GM18498 (cell line): Measurements from ENCODE around the gene RSPH1.

Experiments used
- ATAC-seq: cut with Tn5 transposase; IDR thresholded peaks from one replicate; pipeline ENCODE4 v1.9.1; 2021; ENCODE audit warnings: mild to moderate bottlenecking, moderate library complexity; ENCODE audit not compliant: unreplicated experiment

The RSPH1 gene

DNA sequence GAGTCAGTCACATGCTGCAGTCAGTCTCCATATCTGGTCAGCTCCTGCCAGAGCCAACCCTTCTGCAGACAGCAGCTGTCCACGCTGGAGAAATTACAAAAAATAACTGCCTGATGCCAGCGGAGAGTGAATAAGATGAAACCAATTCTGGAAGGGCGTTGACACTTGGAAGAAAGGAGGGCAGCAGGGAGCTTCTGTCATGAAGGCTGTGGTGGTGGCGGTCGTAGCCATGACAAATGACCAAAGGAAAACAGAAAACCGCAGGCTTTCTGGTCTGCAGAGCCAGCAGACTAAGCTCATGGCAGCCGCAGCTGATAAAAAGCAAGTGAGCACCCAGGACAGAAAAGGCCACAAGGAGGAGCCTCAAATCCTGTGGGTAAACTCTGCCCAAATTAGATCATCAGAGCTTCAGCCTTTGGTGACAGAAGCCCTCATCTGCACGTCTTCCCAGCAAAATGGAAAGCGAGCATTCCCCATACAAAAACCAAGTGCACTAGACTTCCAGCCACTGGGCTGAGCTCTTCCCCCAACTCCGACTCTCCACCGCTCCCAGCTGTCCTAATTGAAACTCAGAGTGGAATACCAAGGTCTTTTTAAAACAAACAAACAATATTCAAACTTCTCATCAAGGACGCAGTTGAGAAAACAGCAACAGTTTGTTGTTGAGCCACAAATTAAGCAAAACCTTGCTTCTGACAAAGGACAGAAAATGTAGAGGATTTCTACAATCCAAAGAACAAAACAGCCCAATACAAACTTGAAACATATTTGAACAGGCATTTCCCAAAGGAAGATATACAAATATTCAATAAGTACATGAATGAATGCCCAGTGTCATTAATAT, 28.7 kb downstream of the RSPH1 start:
- no peak for ATAC-seq

DNA sequence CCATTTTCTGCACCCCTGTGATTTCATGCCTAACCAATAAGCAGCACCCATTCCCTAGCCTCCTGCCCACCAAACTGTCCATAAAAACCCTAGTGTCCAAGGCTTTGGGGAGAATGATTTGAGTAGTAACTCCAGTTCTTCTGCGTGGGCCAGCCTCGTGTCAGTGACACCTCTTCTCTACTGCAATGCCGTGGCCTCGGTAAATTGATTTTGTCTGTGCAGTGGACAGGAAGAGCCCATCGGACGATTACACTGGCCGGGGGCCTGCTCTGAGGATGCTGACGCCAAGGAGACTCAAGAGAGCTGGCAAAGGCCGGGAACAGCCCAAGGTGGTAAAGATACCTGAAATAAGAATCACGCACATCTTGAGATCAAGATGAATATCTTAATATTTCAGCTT, 29.3 kb downstream of the RSPH1 start:
- no peak for ATAC-seq

DNA sequence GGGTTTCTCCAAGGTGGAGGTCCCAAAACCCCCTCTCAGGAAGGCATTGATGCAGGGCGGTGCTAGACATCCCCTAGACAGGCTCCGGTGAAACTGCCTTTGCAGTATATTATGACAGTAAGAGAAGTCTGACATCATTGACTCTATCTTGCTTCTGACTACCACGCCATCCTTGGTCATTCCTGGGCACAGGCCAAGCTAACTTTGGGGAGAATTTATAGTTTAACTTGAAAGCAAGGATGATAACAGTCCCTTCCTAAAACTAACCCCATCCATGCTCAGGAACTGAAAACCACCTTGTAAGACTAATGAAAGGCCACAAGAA, 30.3 kb downstream of the RSPH1 start:
- ATAC-seq, result no peak

DNA sequence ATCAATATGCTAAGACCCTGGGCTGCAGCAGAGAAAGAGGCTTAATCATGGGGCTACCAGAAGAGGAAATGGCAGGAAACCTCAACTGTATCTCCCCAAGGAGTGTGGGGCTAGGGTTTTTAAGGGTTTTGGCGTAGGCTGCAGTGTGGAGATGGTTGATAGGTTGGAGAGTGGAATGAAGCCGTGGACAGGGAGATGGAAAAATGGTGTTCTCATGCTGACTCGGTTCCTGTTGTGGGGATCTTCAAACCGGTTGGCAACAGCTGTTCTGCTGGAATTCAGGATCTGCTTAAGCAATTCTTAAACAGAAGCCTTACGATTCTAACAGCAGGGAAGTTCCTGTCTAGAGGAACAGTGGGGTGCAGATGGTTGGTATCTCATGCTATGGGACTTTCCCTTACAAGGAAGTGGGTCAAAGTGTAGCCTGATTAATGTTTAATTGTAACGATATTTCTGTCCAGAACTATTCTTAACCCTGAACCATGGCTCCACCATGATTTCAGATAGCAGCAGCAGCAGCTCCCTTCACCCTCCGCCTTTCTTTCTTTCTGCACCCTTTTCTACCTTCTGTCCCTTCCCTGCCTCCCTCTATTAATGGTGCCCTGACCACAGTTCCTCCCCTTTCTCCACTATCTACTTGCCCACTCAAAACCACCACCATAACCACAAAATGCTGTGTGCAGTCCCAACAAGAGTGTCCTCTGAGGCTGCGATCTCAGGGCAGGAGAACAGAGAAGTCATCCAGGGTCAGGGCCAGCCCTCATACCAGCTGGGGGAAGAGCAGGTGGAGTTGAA, 30.8 kb downstream of the RSPH1 start:
- ATAC-seq, result no peak

DNA sequence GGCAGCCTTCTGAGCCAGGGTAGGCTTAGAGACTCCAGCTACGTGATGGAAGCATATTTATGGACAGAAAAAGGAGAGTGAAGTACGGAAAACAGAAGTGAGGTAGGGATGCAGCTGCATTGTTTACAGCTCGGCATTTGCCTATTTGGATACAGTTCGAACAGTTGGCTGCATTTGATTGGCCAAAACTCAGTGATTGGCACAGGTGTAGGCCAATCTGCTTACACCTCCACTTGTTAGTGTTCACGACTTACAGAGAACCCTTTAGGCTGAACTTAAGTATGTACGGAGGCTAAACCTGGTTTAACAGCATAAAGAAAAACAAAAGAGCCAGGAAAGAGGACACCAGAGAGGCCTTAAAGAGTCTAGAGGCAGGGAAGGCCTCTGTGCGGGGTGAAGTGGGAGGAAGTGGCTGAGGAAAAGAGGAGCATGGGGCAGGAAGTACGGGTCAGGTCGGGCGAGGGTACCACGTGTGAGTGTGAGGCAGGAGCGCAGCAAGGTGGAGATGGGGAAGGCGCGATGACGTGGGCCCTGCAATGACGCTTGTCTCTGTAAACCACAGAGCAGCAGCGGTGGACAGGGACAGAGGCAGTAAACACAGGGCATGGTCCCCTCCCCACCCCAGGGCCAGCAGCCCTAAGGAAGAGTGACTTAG, 32.0 kb downstream of the RSPH1 start:
- no peak for ATAC-seq

DNA sequence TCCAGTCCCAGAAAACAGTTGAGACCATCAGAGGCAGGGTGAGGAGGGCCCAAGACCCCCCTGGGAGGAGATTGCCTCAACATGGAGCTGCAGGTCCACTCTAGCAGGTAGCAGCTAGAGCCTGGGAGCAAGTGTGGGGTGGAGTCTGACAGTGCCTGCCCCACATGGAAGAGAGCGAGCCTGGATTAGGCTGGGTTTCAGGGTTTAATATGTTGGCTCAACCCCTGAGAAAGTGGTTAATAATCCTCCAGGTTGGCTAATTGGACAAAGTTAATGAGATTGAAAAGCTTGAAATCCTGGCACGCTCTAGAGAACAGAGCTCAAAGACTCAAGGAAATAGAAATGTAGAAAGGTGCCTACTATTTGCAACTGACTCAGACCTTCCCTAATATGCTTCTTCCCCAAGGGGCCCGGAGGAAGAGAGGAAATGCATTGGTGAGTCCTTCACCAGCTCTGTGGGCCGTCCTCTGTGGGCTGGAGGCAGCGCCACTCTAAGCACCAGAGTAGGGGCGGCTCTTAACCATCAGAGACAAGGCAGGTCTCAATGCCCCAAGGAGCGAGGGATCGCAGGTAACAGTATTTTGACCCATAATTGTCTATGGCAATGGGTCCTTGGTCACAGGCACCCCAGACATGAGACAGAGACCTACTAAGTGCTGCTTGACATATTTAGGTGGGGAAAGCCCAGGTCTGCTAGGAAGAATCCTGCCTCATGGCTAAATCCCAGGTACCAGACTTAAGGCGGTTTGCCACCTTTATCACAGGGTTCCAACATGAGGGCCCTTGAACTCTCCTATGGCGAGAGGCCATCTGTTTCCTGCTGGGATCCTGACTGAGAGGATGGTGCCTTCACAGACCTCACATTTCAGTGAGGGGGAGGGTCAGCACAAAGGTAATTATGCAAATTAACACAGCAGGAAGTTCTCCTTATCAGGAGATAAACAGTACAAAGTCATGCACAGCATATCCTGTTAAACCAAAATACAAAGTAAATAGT, 33.8 kb downstream of the RSPH1 start:
- no peak for ATAC-seq

DNA sequence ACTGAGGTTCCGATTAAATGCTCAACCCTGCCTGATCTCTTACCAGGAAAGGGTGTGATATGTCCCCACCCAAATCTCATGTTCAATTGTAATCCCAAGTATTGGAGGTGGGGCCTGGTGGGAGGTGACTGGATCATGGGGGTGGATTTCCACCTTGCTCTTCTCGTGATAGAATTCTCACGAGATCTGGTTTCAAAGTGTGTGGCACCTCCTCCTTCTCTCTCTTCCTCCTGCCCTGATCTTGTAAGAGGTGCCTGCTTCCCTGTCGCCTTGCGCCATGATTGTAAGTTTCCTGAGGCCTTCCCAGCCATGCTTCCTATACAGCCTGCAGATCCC, 34.9 kb downstream of the RSPH1 start:
- ATAC-seq, result no peak

DNA sequence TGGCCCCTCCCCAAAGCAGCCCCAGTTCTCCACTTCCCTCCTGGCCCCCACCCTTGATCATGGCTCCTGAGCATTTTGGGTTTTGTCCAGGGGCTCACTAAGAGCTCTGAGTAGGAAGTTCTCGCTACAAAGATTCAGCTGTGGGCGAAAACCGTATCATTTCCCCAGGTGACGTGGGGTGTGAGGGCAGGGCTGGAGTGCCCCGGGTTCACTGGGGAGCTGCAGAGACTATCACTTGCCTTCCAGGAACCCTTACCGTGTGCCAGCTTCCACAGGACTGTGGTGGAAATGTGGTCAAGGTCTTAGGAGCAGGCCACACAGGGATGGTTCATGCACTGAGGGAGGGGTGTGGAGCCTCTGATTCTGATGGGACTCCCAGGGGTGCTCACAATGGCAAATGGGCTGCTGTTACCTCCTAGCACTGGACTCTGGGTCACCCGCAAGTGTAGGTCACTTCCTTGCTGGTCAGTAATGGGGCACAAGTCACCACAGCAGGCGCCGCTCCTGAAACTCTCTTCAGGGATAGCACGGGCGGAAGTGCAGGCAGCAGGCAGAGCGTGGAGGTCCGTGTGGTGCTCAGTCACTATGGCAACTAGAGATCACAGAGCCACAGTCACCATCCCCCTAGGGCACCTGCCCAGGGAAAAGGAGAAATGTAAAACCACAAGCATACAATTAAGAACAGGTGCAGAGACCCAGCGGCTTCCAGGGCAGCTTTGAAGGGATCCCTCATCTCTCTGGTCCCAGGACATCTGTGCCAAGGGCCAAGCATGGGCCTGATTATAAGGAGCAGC, 35.4 kb downstream of the RSPH1 start:
- peak; percentile 60 for ATAC-seq

DNA sequence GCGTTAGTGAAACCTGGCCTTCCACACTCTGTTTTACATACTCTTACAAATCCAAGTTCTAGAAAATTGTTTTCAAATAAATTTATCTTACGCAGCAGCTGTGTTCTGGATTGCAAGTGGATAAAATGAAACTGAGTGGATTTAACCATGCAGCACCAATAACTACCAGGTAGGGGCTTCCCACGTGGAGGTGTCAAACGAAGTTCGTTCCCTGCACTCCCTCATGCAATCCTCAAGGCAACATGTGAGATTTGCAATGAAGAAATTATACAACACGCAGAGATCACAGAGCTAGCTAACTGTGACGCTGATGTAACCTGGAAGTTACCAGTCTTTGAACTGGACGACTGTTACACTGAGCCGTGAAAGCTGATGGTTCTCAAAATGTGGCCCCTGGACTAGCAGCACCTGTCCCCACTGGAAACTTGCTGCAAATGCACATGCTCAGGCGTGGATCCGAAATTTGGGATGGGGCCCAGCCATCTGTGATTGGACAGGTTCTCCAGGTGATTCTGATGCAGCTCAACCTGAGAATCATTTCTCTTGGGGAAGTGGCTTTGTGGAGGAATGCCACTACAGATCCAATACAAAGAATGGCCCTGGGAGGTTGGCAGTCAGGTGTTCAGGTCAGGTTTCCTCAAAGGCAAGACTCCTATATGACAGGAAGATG, 36.3 kb downstream of the RSPH1 start:
- ATAC-seq, result no peak

DNA sequence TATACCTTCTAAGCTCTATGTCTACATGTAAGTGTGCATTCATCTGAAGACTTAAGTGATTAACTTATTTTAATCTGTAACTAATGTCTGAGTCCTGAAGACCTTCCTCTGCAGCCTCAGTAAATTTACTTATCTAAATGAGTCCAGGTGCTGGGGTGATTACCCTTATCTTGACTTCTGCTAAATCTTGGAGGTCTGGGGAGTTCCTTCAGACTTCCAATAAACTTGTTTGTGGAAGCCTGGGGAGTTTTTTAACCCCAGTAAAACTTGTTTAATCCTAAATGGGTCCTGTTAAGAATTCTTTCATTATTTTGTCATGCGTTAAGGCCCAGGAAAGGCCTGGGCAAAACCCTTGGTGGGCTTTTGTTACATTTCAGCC, 37.0 kb downstream of the RSPH1 start:
- ATAC-seq, result no peak

DNA sequence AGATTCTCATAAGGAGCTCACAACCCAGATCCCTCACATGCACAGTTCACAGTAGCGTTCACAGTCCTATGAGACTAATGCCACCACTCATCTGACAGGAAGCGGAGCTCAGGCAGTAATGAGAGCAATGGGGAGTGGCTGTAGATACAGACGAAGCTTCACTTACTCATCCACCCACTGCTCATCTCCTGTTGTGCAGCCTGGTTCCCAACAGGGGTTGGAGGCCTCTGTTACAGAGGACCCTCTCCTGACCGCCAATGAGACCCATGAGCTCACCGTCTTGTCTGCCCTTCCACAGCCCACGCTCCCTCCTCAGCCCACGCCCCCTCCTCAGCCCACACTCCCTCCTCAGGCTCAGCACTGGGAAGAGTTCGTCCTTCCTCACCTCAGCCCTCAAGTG, 39.6 kb downstream of the RSPH1 start:
- no peak for ATAC-seq

DNA sequence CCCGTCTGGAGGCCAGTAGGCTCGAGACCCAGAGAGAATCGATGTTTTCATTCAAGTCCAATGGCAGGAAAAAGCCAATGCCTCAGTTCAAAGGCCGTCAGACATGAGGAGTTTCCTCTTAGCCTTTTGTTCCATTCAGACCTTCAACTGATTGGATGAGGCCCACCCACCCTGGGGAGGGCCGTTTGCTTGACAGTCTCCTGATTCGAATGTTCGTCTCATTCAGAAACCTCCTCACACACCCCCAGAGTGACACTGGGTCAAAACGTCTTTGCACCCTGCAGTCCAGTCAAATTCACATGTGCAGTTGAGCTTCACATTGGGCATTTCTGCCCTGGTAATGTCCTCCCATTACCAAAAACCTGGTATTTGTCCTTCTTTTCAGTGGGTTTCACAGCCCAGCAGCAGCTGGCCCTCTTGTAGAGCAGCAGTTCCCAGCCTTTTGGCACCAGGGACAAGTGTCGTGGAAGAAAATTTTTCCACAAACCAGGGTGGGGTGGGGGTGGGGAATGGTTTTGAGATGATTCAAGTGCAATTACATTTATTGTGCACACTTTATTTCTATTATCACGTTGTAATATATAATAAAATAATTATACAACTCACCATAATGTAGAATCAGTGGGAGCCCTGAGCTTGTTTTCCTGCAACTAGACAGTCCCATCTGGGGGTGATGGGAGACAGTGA, 40.1 kb downstream of the RSPH1 start:
- ATAC-seq, result no peak

DNA sequence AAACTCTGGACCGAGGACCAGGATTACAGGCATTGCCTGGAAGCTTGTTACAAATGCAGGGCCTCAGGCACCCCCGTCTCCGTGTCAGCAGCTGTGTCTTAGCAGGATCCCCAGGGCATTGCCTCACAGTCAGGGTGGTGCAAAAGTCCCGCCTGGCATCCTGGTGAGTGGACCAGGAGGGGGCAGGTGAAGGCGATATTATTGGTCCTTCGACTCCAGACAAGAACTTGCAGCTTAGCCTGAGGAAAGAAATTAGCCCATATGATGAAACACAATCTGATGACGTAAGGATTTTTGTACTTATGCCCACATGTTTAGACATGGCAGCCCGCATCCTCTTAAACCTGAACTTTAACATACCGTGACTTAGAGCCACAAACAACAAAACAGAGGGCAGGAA, 40.8 kb downstream of the RSPH1 start:
- ATAC-seq, result no peak

DNA sequence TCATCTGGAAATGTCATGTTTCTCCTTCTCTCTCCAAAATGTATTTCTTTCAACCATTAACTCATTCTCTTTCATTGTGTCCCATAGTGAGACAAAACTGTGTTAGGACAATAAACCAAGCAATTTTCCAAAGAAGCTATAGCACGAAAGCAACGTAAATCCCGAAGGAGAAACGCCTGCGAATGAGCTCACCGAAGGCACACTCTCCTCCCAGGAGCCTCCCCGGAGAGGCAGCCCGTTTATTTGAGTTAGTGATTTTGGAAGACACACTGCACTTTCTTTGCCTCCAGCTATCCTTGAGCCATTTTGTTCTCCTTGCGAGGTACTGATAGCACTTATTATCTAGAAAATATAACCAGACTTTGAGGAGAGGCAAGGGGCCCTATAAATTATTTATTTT, 41.2 kb downstream of the RSPH1 start:
- no peak for ATAC-seq

DNA sequence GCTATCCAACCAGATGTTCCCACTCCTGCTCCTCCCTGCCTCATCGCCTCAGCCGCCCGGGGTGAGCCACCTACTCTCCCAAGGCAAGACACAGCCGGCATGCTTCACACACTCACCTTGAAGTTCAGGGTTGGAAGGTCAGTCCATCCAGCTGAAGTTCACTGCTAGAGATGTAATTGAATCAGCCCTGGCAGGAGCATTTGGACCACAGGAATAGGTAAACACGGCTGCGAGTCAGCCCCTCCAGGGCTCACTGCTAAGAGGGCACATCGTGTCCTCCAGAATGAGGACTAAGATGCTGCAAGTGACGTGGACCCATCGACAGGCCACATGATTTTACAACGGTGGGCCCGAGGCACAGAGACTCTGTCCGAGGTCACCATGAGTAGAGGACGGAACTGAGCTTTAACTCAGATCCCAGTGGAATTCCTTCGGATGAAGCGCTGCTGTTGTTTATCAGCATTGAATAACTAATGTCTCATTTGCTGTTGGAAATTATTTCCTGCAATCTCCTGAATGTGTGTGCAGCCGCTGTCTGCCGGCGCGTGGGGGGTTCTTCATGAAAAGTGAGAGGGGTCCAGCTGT, 41.9 kb downstream of the RSPH1 start:
- ATAC-seq, result no peak

DNA sequence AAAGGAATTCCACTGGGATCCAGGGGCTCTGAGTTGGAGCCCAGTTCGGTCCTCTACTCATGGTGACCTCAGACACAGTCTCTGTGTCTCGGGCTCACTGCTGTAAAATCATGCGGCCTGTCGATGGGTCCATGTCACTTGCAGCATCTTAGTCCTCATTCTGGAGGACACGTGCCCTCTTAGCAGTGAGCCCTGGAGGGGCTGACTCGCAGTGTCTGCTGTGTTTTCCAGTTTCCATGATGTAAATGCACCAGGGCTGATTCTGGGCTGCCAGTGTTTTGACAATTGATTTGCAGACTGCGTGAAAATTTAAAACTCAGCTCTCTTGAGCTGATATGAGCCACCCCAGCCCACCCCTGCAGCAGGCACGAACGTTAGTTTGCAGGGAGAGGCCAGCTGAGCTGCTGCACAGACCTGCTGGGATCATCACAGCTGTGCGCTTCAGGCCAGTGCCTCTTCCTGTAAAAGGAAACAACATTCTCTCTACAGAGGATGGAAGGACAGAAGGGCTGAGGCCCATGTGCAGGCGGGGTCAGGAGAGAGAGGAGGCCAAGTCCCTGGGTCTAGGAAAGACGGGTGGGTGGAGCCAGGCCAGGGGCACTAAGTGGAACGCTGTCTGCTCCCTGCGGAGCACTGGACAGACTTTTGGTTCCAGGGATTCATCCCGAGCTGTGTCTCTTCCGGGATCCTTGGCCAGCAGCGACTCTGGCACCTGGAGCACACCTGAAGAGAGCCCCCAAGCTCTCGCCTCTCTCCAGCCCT, 42.6 kb downstream of the RSPH1 start:
- no peak for ATAC-seq

DNA sequence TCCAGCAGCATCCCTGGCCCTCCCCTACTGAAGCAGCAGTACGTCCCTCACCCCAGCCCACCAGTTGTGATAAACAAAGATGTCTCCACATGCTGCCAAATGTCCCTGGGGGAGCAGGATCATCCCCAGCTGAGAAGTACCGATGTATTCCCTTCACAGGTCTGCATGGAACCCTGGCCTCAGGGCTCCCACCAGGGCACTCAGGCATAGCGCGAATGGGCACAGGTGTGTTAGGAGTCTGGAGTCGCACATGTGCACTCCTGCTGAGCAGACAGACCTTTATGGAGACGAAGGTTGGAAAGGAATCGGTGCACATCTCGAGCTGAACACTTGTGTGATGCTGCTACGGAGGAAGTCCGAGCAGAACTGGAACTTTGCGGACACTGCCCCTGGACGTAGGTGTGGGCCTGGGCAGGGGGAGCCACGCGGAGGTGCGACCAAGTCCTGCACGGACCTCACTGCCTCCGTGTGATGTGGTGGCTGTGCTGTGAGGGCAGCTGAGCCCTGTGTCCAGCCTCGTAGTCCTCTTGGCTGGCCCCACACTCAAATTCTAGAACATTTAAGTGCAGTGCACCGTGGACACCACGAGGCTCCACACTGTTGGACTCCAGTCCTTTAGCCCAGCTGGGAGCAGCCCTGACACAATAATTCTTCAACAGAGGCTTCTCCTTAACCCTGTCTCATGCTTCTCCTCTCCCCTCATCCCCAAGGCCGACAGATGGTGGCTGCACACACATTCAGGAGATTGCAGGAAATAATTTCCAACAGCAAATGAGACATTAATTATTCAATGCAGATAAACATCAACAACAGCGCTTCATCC, 43.4 kb downstream of the RSPH1 start:
- no peak for ATAC-seq
